KMS-11 (cell line): Measurements from ENCODE around the gene APIP.
A peak's percentile ranks its signal among the peaks of the same experiment; 100 is the strongest.

ENCODE experiments used
- H2AFZ ChIP-seq: fragments of 200-600 bp; sonication (generic); 2 replicates; pipeline ENCODE4 v1.6.1; 2016; ENCODE audit warnings: antibody characterized with exemption, mixed run types, low read depth
- H3K27ac ChIP-seq: fragments of 200-600 bp; sonication (generic); 2 replicates; pipeline ENCODE4 v1.6.1; 2016; ENCODE audit warnings: mild to moderate bottlenecking, mixed run types
- H3K27me3 ChIP-seq: fragments of 200-600 bp; sonication (generic); 2 replicates; pipeline ENCODE4 v1.6.1; 2017; ENCODE audit warnings: mild to moderate bottlenecking, low read depth, mixed run types, moderate library complexity; ENCODE audit not compliant: insufficient read depth
- H3K36me3 ChIP-seq: fragments of 200-600 bp; sonication (generic); 2 replicates; pipeline ENCODE4 v1.6.1; 2017; ENCODE audit warnings: mild to moderate bottlenecking, mixed run types; ENCODE audit not compliant: insufficient read depth
- H3K4me1 ChIP-seq: fragments of 200-600 bp; sonication (generic); 2 replicates; pipeline ENCODE4 v1.6.1; 2016; ENCODE audit warnings: mild to moderate bottlenecking, low read depth, mixed run types; ENCODE audit not compliant: poor library complexity, severe bottlenecking
- H3K4me2 ChIP-seq: fragments of 200-600 bp; sonication (generic); 2 replicates; pipeline ENCODE4 v1.7.0; 2016; ENCODE audit warnings: mild to moderate bottlenecking, mixed run types
- H3K4me3 ChIP-seq: fragments of 200-600 bp; sonication (generic); IDR thresholded peaks from 2 replicates; pipeline ENCODE4 v1.6.1; 2017; ENCODE audit warnings: low read depth, low read length, mixed read lengths; ENCODE audit not compliant: insufficient read depth
- H3K79me2 ChIP-seq: fragments of 200-600 bp; sonication (generic); 2 replicates; pipeline ENCODE4 v1.6.1; 2016; ENCODE audit warnings: low read depth, mixed run types; ENCODE audit not compliant: insufficient read depth
- H3K9ac ChIP-seq: fragments of 200-600 bp; sonication (generic); 2 replicates; pipeline ENCODE4 v1.6.1; 2016; ENCODE audit warnings: mild to moderate bottlenecking, mixed run types
- H4K20me1 ChIP-seq: fragments of 200-600 bp; sonication (generic); 2 replicates; pipeline ENCODE4 v1.6.1; 2016; ENCODE audit warnings: mild to moderate bottlenecking, mixed run types; ENCODE audit not compliant: insufficient read depth
- TF ChIP-seq, protein P1 (sequence below): fragments of 200-600 bp; sonication (generic); conservative IDR thresholded peaks from 2 replicates; pipeline ENCODE4 v1.6.1; 2017; ENCODE audit warnings: low read depth, mild to moderate bottlenecking, antibody characterized with exemption, low read length, moderate library complexity, mixed read lengths

Gene APIP

DNA sequence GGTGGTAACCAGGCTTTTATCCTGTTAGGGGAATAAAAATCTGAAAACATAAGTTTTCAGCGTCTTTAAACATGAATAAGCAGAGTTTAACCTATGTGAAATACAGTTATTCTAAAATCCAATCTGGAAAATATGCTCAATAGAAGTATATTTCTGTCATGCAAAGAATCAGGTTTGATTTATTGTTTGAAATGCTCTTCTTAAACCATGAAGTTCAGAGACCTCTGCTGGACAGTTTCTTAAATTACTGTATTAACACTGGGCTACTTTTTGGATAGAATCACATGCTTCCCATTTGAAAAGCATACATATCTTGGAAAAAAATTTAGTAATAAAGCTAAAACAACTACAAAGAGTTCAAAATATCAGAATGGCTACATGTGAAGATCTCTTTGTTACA, 25.4 kb downstream of the APIP start:
- Histone ChIP-seq H3K4me3 (no peak overlapping the region), H3K27ac (no peak overlapping the region), H3K4me2 (no peak overlapping the region), H2AFZ (no peak overlapping the region), H3K4me1 (peaks cover 32% of the 10 kb centered on the region), H3K79me2 (no peaks in the 10 kb centered on the region), H3K36me3 (no peaks in the 10 kb centered on the region), H3K27me3 (no peaks in the 10 kb centered on the region), H3K9ac (no peak overlapping the region), H4K20me1 (no peaks in the 10 kb centered on the region)
- TF ChIP-seq, protein P1, sequence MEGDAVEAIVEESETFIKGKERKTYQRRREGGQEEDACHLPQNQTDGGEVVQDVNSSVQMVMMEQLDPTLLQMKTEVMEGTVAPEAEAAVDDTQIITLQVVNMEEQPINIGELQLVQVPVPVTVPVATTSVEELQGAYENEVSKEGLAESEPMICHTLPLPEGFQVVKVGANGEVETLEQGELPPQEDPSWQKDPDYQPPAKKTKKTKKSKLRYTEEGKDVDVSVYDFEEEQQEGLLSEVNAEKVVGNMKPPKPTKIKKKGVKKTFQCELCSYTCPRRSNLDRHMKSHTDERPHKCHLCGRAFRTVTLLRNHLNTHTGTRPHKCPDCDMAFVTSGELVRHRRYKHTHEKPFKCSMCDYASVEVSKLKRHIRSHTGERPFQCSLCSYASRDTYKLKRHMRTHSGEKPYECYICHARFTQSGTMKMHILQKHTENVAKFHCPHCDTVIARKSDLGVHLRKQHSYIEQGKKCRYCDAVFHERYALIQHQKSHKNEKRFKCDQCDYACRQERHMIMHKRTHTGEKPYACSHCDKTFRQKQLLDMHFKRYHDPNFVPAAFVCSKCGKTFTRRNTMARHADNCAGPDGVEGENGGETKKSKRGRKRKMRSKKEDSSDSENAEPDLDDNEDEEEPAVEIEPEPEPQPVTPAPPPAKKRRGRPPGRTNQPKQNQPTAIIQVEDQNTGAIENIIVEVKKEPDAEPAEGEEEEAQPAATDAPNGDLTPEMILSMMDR: peak; percentile 55; the same call in 1 of the 2 replicates

DNA sequence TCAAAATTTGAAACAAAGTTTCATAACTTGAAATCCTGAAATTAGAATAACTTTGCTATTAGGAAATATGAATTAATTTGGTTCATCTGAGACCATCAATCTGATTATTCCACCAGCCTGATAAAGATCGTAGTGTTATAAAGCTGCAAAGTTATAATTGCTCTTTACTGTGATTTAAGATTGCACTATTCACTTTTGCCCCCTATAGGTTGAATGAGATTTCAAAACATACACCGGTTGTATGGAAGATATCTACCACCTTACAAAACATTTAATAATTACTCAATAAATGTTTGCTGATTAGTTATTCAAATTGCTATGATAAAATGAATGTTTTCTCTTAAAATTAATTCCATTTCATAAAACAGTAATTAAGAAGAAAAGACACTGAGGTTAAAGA, 26.1 kb downstream of the APIP start:
- no peaks in the 10 kb centered on the region for H4K20me1 ChIP-seq
- H3K36me3 ChIP-seq: no peaks in the 10 kb centered on the region
- H3K79me2 ChIP-seq: no peaks in the 10 kb centered on the region
- no peak overlapping the region for H3K9ac ChIP-seq
- TF ChIP-seq, protein P1: peak; percentile 60; the same call in 1 of the 2 replicates
- no peak overlapping the region for H3K27ac ChIP-seq
- no peak overlapping the region for H2AFZ ChIP-seq
- peaks cover 32% of the 10 kb centered on the region for H3K4me1 ChIP-seq
- no peaks in the 10 kb centered on the region for H3K27me3 ChIP-seq
- 0 out of 2 replicates have a peak overlapping the region, but pooled peaks have one; percentile 10 for H3K4me2 ChIP-seq
- H3K4me3 ChIP-seq: no peak overlapping the region

DNA sequence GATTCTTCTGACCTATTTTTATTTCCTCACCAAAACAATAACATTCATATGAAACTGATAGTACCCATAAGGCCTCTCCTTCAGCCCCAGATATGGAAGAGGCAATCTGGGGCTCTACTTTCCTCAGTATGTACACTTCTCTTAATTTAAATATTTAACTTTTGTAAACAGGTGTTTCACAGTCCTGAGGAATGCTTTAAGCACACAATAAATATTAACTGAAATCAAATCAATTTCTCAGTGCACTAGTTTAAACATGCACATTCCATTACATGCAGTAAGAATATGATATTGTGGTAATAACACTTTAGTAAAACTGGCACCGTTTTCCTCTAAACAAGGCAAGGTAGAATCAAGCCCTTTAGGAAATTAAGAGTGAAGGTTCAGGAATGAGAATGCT, 28.9 kb downstream of the APIP start:
- Histone ChIP-seq H3K4me2 (peak overlapping the region; percentile 41), H3K27ac (no peak overlapping the region), H3K27me3 (no peaks in the 10 kb centered on the region), H4K20me1 (no peaks in the 10 kb centered on the region), H3K4me1 (peaks cover 36% of the 10 kb centered on the region), H3K9ac (no peak overlapping the region), H3K79me2 (no peaks in the 10 kb centered on the region), H3K36me3 (no peaks in the 10 kb centered on the region), H3K4me3 (no peak overlapping the region), H2AFZ (no peak overlapping the region)
- TF ChIP-seq, protein P1: no peak

DNA sequence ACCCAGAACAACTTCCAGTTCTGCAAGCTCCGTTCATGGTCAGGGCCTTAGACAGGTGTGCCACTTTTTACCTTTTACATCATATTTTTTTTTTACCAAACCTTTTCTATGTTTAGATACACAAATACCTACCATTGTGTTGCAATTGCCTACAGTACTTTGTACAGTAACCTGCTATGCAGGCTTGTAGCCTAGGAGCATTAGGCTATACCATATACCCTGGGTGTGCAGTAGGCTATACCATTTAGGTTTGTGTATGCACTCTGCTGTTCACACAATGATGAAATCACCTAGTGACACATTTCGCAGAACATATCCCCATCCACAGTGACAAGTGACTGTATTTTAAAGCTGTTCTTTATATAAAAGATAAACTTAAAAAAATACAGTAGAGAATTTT, 29.6 kb downstream of the APIP start:
- peaks cover 36% of the 10 kb centered on the region for H3K4me1 ChIP-seq
- no peak overlapping the region for H3K4me2 ChIP-seq
- no peaks in the 10 kb centered on the region for H3K27me3 ChIP-seq
- H3K79me2 ChIP-seq: no peaks in the 10 kb centered on the region
- H2AFZ ChIP-seq: no peak overlapping the region
- H3K9ac ChIP-seq: no peak overlapping the region
- H4K20me1 ChIP-seq: no peaks in the 10 kb centered on the region
- TF ChIP-seq, protein P1: no peak
- H3K36me3 ChIP-seq: no peaks in the 10 kb centered on the region
- H3K4me3 ChIP-seq: no peak overlapping the region
- H3K27ac ChIP-seq: no peak overlapping the region
